Esophagus squamous epithelium (tissue), 5 donors: ENCODE results near the gene MBNL1. TPM values are rescaled to one million over a fixed set of nuclear protein-coding genes. Genes with fewer than 3 reads are reported as not detected.
A peak's percentile ranks its signal among the peaks of the same experiment; 100 is the strongest.

Experiments used
- DNase-seq: peaks from one replicate; lab custom pipeline; 2025; lab: John Stamatoyannopoulos, UW
- H3K27ac ChIP-seq, 4 donors: fragments of 200-600 bp; sonication (generic); one replicate each; pipeline ENCODE4 v1.5.1; 2016 to 2019; ENCODE audit warnings: mild to moderate bottlenecking in 1 of 4
- H3K27me3 ChIP-seq, 4 donors: fragments of 200-600 bp; sonication (generic); 1 replicate in 3 of 4; 2 replicates in 1 of 4; pipeline versions ENCODE4 v1.5.1 to v1.6.0; 2017 to 2021; ENCODE audit warnings: antibody characterized with exemption in 1 of 4
- H3K36me3 ChIP-seq, 3 donors: fragments of 200-600 bp; sonication (generic); one replicate each; pipeline ENCODE4 v1.5.1; 2016 to 2019
- H3K4me1 ChIP-seq, 3 donors: fragments of 200-600 bp; sonication (generic); one replicate each; pipeline ENCODE4 v1.5.1; 2017 to 2019
- H3K4me3 ChIP-seq, 4 donors: fragments of 200-600 bp; sonication (generic); 1 replicate in 3 of 4; 2 replicates in 1 of 4; pipeline ENCODE4 v1.5.1; 2016 to 2019; ENCODE audit warnings: mild to moderate bottlenecking in 2 of 4, moderate library complexity in 1 of 4
- H3K9me3 ChIP-seq, 3 donors: fragments of 200-600 bp; sonication (generic); one replicate each; pipeline ENCODE4 v1.5.1; 2016 to 2019
- POLR2A ChIP-seq, 4 donors: fragments of 450-650 bp; IDR thresholded peaks; one replicate each; pipeline ENCODE4 v1.6.1; 2017; ENCODE audit warnings: antibody characterized with exemption in 4 of 4, mild to moderate bottlenecking in 4 of 4, moderate library complexity in 3 of 4
- WGBS, 2 donors: methylation state at CpG; one replicate each; pipeline ENCODE4 v1.1.5; 2018; 5-methylcytosine and 5-hydroxymethylcytosine counted together
- intact Hi-C: fragments of 100-400 bp; cut with DNase I; formaldehyde crosslinking; loops from one replicate; pipeline ENCODE4 v1.15.0; 2022
- total RNA-seq, 4 donors: library from RNA; depleted of rRNA; stranded (reverse); fragments of >200 nt; gene quantifications; one replicate each; pipeline ENCODE4 v1.1.0, GENCODE V29; 2016
- TF ChIP-seq, protein P1 (sequence below), 6 experiments: fragments of 450-650 bp in 4 of 6; fragments of 200-600 bp in 2 of 6; sonication (generic) in 2 of 6; IDR thresholded peaks; one replicate each; pipeline ENCODE4 v1.5.1; 2016 to 2019; ENCODE audit warnings: antibody characterized with exemption in 6 of 6, mild to moderate bottlenecking in 4 of 6, moderate library complexity in 4 of 6
- donor health status: DM: yes; HTN: yes; CAD: no.

Gene MBNL1
- total RNA-seq, 4 donors from 2014 or later: 94.0 to 318 (median 161) TPM

DNA sequence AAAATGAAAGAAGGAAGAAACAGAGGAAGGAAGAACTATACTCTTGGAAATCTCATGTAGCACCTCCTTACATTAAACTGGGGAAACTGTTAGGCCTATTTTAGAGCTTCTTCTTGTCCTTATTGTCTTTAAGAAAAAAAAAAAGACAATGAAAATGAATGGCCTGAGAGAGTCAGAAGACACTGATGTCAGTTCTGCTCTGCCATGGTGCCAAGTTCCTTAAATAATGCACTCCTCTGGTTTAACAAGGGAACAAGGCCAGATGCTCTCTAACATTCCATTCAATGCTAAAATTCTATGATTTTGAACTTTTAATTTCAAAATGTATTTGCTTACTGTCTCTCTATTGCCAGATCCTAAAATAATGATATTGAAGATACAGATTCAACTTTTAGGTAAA, 4.4 kb upstream of the MBNL1 start:
- peak overlapping the region in 1 of 4 donors; percentile 11 for H3K27ac ChIP-seq
- no peak for DNase-seq
- no peaks in the 10 kb centered on the region for H3K9me3 ChIP-seq
- no peaks in the 10 kb centered on the region for H3K27me3 ChIP-seq
- peaks cover 22 to 85% (median 23%) of the 10 kb centered on the region in 3 donors for H3K4me1 ChIP-seq
- H3K36me3 ChIP-seq: no peaks in the 10 kb centered on the region
- no peak overlapping the region for H3K4me3 ChIP-seq
- intact Hi-C loops: no loop called here
- TF ChIP-seq, protein P1, sequence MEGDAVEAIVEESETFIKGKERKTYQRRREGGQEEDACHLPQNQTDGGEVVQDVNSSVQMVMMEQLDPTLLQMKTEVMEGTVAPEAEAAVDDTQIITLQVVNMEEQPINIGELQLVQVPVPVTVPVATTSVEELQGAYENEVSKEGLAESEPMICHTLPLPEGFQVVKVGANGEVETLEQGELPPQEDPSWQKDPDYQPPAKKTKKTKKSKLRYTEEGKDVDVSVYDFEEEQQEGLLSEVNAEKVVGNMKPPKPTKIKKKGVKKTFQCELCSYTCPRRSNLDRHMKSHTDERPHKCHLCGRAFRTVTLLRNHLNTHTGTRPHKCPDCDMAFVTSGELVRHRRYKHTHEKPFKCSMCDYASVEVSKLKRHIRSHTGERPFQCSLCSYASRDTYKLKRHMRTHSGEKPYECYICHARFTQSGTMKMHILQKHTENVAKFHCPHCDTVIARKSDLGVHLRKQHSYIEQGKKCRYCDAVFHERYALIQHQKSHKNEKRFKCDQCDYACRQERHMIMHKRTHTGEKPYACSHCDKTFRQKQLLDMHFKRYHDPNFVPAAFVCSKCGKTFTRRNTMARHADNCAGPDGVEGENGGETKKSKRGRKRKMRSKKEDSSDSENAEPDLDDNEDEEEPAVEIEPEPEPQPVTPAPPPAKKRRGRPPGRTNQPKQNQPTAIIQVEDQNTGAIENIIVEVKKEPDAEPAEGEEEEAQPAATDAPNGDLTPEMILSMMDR (IDR thresholded peaks at IDR 0.05): no peak
- no peak for TF ChIP-seq POLR2A (IDR thresholded peaks at IDR 0.05)

DNA sequence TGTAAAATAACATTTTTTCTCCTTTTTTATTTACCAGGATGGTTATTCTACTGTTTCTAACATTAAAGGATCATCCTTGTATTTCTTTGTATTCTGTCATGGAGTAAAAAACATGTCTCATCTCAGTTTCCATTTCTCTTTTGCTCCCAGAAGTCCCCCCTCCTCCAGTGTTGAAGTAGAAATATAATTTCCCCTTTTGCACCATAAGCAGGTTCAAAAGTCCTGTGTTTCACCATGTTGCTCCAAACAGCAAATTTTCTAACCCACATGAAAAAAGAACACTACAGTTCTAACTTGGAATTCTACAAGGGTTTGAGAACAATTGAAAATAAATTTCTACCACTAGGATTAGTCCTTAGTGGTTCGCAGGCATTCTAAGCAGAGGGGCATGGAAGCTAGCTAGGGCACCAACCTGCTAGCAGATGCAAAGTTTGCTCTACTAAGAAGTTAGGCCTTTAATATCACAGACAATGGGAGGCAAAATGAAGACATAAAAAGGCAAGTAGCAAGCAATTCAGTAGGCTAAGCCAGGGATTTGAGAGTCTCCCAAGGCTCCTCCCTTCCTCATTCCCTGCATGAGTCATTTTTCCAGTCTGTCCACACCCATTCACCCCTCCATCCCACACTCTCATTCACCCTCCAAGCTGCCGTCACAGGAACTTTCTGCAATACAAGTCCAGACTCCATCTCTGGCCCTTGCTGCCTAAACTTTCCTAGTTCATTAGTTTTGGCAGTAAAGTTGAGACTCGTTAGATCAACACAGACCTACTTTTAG, 2.3 kb upstream of the MBNL1 start:
- Histone ChIP-seq H3K4me1 (peaks cover 19 to 72% (median 23%) of the 10 kb centered on the region in 3 donors), H3K27me3 (no peaks in the 10 kb centered on the region), H3K4me3 (peak overlapping the region in 3 of 4 donors; percentile 66 to 95 (median 94)), H3K9me3 (no peaks in the 10 kb centered on the region), H3K27ac (peak overlapping the region; percentile 94 to 100 (median 99)), H3K36me3 (no peaks in the 10 kb centered on the region)
- peak in 2 of 4 donors; percentile 50 to 59 for TF ChIP-seq POLR2A (IDR thresholded peaks at IDR 0.05)
- TF ChIP-seq, protein P1 (IDR thresholded peaks at IDR 0.05): peak in 3 of 6 experiments; percentile 12 to 40 (median 38)
- 11 to 20% methylated on average over 3 of the region's 3 CpGs for WGBS, 2 donors
- intact Hi-C loops: no loop called here
- peak; percentile 7 for DNase-seq

DNA sequence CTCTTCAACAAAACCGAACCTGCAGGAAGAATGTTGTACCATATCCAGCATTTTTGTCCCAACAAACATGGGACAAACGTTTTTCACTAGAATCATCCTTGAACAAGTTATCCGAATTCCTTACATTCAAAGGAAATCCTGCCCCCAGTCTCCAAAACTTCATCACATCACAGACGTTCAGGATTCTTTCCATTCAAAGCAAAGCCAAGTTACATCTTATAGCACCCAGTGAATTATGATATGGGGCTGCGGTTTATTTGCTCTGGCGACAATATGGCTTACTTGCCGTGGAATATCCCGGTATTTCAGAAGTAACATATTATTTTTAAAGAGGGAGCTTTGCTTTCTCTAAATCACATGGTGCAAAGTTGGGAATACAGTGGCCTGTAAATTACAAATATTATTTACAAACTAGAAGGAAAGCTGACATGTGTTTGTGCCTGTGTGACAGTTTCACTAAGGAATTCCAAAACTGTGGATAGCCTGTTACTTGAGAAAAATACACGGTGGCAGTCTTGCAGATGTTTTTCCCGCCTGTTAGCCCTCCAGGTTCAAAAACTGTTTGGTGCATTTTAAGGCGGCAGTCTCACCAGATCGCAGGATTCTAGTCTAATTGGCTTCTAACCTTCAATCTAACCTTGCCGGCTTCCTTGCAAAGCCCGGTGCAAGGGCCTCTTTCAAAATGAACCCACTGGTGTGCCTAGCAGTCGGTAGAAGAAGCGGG, 736 bp upstream of the MBNL1 start:
- no peaks in the 10 kb centered on the region for H3K27me3 ChIP-seq
- TF ChIP-seq, protein P1 (IDR thresholded peaks at IDR 0.05): no peak
- TF ChIP-seq POLR2A (IDR thresholded peaks at IDR 0.05): no peak
- peak overlapping the region; percentile 94 to 100 (median 99) for H3K27ac ChIP-seq
- no peak for DNase-seq
- H3K4me3 ChIP-seq: peak overlapping the region; percentile 63 to 95 (median 80)
- intact Hi-C loops: no loop called here
- no peaks in the 10 kb centered on the region for H3K36me3 ChIP-seq
- H3K9me3 ChIP-seq: no peaks in the 10 kb centered on the region
- H3K4me1 ChIP-seq: peaks cover 21 to 73% (median 23%) of the 10 kb centered on the region in 3 donors
- 3 to 5% methylated on average over 15 to 16 of the region's 16 CpGs for WGBS, 2 donors

DNA sequence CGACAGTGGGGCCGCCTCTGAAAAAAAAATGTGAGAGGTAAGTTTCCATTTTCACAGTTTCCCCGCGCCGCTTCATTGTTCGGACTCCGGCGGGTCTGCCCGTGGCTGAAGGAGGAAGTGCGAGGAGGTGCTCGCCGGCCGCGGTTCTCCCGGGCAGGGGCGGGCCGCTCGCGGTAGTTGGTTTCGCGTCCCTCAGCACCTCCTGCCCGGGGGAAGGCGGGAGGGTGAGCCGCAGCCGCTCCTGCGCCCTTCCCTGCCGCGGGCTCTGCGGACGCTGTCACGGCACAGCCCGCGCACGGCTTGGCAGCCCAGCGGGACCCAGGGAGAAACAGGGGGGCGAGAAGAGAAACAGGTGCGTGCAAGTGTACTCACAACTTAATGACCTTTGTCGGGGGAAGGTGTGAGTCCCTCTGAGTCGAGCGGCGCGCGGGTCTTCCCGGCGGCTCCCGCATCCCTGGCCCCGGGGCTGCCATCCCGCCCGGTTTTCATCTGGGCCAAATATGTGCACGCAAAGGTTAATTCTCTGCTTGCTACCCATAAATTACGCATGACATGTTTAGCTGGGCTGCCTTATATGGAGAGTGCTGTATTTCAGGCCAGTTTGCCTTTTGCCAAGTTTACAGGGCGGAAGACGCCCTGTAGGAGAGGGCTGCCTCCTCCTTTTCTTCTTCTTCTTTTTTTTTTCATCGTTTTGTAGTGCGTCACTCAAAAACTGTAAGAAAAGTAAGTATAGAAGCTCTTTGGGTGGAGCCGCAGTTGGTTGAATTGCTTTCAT, 514 bp downstream of the MBNL1 start:
- Histone ChIP-seq H3K36me3 (no peaks in the 10 kb centered on the region), H3K4me3 (peak overlapping the region; percentile 63 to 95 (median 80)), H3K27me3 (no peaks in the 10 kb centered on the region), H3K4me1 (peaks cover 23 to 74% (median 29%) of the 10 kb centered on the region in 3 donors), H3K27ac (peak overlapping the region; percentile 94 to 100 (median 99)), H3K9me3 (no peaks in the 10 kb centered on the region)
- peak in 3 of 4 donors; percentile 39 to 68 (median 49) for TF ChIP-seq POLR2A (IDR thresholded peaks at IDR 0.05)
- TF ChIP-seq, protein P1 (IDR thresholded peaks at IDR 0.05): peak in 2 of 6 experiments; percentile 2 to 7
- intact Hi-C loops: no loop called here
- DNase-seq: peak; percentile 56
- WGBS, 2 donors: 0% methylated on average over 10 to 27 of the region's 56 CpGs
